BJ (cell line): ENCODE results near the gene PRKCA. TPM values are rescaled to one million over a fixed set of nuclear protein-coding genes. Genes with fewer than 3 reads are reported as not detected.

ENCODE experiments used
- CTCF ChIA-PET: fragments of 350-600 bp; formaldehyde crosslinking; extraction: SDS; loops from one replicate; lab custom pipeline; 2021; ENCODE audit warnings: antibody characterized with exemption, inconsistent platforms; lab: Yijun Ruan, JAX
- POLR2A ChIA-PET: fragments of 300-600 bp; sonication (Branson Sonifier 250); formaldehyde crosslinking; extraction: SDS; loops from one replicate; lab custom pipeline; 2021; ENCODE audit warnings: antibody characterized with exemption; lab: Charles Lee
- DNase-seq: peaks from one replicate; pipeline ENCODE4 v3.0.0-alpha.2; 2011; ENCODE audit warnings: low read depth
- H3K27me3 ChIP-seq: 2 replicates; pipeline ENCODE4 v1.6.0; 2011; ENCODE audit warnings: low read length; ENCODE audit not compliant: control insufficient read depth, insufficient read depth
- H3K36me3 ChIP-seq: 2 replicates; pipeline ENCODE4 v1.5.1; 2011; ENCODE audit warnings: low read length; ENCODE audit not compliant: control insufficient read depth, insufficient read depth
- H3K4me3 ChIP-seq: 2 replicates; pipeline ENCODE4 v1.5.1; 2011; ENCODE audit warnings: low read depth, mild to moderate bottlenecking, control low read depth, low read length
- polyA plus RNA-seq: library from polyadenylated mRNA; depleted of rRNA; stranded (reverse); fragments of >200 nt; gene quantifications from 2 replicates; pipeline ENCODE4 v1.2.3, GENCODE V29; 2011
- TF ChIP-seq, protein P1 (sequence below): IDR thresholded peaks from 2 replicates; pipeline ENCODE4 v1.5.1; 2011; ENCODE audit warnings: low read depth, mild to moderate bottlenecking, control low read depth, inconsistent platforms, low read length, moderate library complexity; ENCODE audit not compliant: insufficient read depth

The PRKCA gene
- polyA plus RNA-seq, 1 experiment, result 38.7 TPM

GRCh38 chr17:66665194-66665593, 362.8 kb downstream of the PRKCA start:
- ChIA-PET POLR2A (no interaction called here), CTCF (interaction anchor here (0.7 kb wide), 1 partner anchor 215 kb away, joined by 3 read pairs; no protein-coding TSS in a partner anchor)

DNA sequence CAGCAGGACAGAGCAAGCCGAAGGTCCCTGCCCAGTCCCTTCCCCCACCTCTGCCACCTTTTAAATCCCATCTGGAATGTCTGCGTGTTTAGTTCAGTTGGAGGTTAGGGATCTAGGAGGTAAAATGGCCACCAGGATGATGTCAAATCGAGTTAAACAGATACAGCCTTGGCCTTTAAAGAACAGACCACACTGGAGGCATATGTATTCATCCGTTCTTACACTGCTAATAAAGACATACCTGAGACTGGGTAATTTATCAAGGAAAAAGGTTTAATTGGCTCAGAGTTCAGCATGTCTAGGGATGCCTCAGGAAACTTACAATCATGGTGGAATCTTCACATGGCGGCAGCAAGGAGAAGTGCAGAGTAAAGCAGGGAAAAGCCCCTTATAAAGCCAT, 364.7 kb downstream of the PRKCA start:
- ChIA-PET POLR2A (no interaction called here), CTCF (no interaction called here)
- TF ChIP-seq, protein P1, sequence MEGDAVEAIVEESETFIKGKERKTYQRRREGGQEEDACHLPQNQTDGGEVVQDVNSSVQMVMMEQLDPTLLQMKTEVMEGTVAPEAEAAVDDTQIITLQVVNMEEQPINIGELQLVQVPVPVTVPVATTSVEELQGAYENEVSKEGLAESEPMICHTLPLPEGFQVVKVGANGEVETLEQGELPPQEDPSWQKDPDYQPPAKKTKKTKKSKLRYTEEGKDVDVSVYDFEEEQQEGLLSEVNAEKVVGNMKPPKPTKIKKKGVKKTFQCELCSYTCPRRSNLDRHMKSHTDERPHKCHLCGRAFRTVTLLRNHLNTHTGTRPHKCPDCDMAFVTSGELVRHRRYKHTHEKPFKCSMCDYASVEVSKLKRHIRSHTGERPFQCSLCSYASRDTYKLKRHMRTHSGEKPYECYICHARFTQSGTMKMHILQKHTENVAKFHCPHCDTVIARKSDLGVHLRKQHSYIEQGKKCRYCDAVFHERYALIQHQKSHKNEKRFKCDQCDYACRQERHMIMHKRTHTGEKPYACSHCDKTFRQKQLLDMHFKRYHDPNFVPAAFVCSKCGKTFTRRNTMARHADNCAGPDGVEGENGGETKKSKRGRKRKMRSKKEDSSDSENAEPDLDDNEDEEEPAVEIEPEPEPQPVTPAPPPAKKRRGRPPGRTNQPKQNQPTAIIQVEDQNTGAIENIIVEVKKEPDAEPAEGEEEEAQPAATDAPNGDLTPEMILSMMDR, result no peak
- Histone ChIP-seq H3K36me3 (no peaks in the 10 kb centered on the region), H3K4me3 (no peak overlapping the region), H3K27me3 (no peaks in the 10 kb centered on the region)
- DNase-seq, result no peak

More at GRCh38 chr17:66665194-66665593, 362.8 kb downstream of the PRKCA start:
- DNase-seq, result no peak
- TF ChIP-seq, protein P1, result no peak
- H3K27me3 ChIP-seq, result no peaks in the 10 kb centered on the region
- no peaks in the 10 kb centered on the region; the same call in 1 of the 2 replicates for H3K36me3 ChIP-seq
- H3K4me3 ChIP-seq, result no peak overlapping the region

DNA sequence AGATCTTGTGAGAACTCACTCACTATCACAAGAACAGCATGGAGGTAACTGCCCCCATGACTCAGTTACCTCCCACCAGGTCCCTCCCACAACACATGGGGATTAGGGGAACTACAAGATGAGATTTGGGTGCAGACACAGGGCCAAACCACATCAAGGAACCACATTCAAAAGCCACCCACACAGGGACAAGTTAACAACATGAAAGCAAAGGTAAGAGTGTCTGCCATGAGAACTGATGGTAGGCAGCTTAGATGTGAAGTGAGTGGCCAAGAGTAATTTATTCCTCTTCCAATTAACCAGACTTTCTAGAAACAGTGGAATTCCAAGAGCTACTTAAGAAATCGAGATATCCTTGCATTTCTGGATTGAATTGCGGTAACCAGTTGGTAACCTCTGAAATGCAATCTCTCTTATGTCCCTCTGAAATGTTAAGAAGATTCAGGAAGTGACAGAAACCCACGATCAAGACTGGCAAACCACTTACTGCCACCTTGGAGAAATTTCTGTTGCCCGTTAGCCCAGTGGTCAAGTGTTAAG, 365.1 kb downstream of the PRKCA start:
- TF ChIP-seq, protein P1, result no peak
- Histone ChIP-seq H3K4me3 (no peak overlapping the region), H3K27me3 (no peaks in the 10 kb centered on the region), H3K36me3 (no peaks in the 10 kb centered on the region)
- ChIA-PET POLR2A (no interaction called here), CTCF (no interaction called here)
- DNase-seq, result no peak

DNA sequence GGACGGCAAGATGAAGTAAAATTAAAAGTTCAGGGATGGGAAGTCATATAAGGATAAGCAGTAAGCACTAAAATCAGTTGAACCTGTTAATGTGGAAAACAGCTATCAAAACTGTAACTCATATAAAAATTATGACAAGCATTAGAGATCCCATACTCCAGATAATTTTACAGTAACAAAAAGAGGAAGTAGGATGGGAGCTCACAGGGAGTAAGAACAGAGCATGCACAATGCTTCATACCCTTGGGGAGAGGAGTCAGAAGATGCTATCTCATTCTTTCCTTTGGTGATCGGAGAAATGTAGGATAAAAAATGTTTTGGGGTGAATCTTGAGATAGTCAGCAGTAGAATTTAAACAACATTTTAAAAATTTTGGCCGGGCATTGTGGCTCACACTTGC, 367.8 kb downstream of the PRKCA start:
- POLR2A ChIA-PET, result no interaction called here
- DNase-seq, result no peak
- CTCF ChIA-PET, result interaction anchor here (1.0 to 1.2 kb wide), 2 partner anchors 416 to 470 kb away, joined by 3 to 4 read pairs; no protein-coding TSS in a partner anchor
- no peaks in the 10 kb centered on the region for H3K36me3 ChIP-seq
- TF ChIP-seq, protein P1, result no peak
- H3K4me3 ChIP-seq, result no peak overlapping the region
- no peaks in the 10 kb centered on the region for H3K27me3 ChIP-seq

- DNase-seq, result no peak
- TF ChIP-seq, protein P1, result no peak
- Histone ChIP-seq H3K36me3 (no peaks in the 10 kb centered on the region), H3K27me3 (no peaks in the 10 kb centered on the region), H3K4me3 (no peak overlapping the region)
- ChIA-PET CTCF (interaction anchor here (0.6 kb wide), 1 partner anchor 1393 kb away, joined by 3 read pairs; no protein-coding TSS in a partner anchor), POLR2A (no interaction called here)
Observed at GRCh38 chr17:66671156-66671555, 368.7 kb downstream of the PRKCA start.
